Endothelial cell of umbilical vein (primary cell): ENCODE data around the gene MARK4. TPM values are rescaled to one million over a fixed set of nuclear protein-coding genes. Genes with fewer than 3 reads are reported as not detected.

ENCODE experiments used
- BruUV-seq: library from RNA; stranded (reverse); fragments of 400-500 nt; replicated peaks from 2 replicates; lab custom pipeline; 2021; lab: Mats Ljungman, UMichigan
- CTCF ChIA-PET: fragments of 300-600, 350-600 bp; sonication (Branson Sonifier 250); formaldehyde crosslinking; loops from one replicate; lab custom pipeline; 2021; ENCODE audit warnings: antibody characterized with exemption, inconsistent platforms; lab: Charles Lee
- POLR2A ChIA-PET: fragments of 300-600, 350-600 bp; sonication (Branson Sonifier 250); formaldehyde crosslinking; loops from one replicate; lab custom pipeline; 2021; ENCODE audit warnings: antibody characterized with exemption, inconsistent platforms; lab: Charles Lee
- DNase-seq: peaks from one replicate; pipeline ENCODE4 v3.0.0-alpha.2; 2011; ENCODE audit warnings: low read depth, low spot score
- FAIRE-seq: peaks from 2 replicates; lab custom pipeline; 2011; peaks lifted over from hg19 to GRCh38; lab: Jason Lieb, UNC
- H2AFZ ChIP-seq: 2 replicates; pipeline ENCODE4 v1.6.0; 2012; ENCODE audit warnings: low read depth, low read length, control low read depth, inconsistent platforms
- H3K27ac ChIP-seq: 2 replicates; pipeline ENCODE4 v1.5.1; 2011; ENCODE audit warnings: low read depth, mild to moderate bottlenecking, control low read depth, low read length, moderate library complexity; ENCODE audit not compliant: insufficient read depth
- H3K27me3 ChIP-seq, 2 experiments: 2 replicates each; pipeline versions ENCODE4 v1.6.0 to v1.6.1; 2011; ENCODE audit warnings: low read length in 2 of 2, mixed read lengths in 1 of 2; ENCODE audit not compliant: control insufficient read depth in 2 of 2, insufficient read depth in 2 of 2
- H3K36me3 ChIP-seq, 2 experiments: 2 replicates in 1 of 2; 3 replicates in 1 of 2; pipeline ENCODE4 v1.5.1; 2011; ENCODE audit warnings: low read length in 2 of 2, mild to moderate bottlenecking in 1 of 2, moderate library complexity in 1 of 2; ENCODE audit not compliant: control insufficient read depth in 2 of 2, insufficient read depth in 2 of 2; ENCODE audit errors: extremely low read depth in 1 of 2
- H3K4me1 ChIP-seq: 3 replicates; pipeline ENCODE4 v1.5.1; 2011; ENCODE audit warnings: mild to moderate bottlenecking, low read length; ENCODE audit not compliant: control insufficient read depth, insufficient read depth; ENCODE audit errors: extremely low read depth
- H3K4me2 ChIP-seq: 2 replicates; pipeline ENCODE4 v1.6.1; 2011; ENCODE audit warnings: low read length, control low read depth, mixed read lengths; ENCODE audit not compliant: insufficient read depth
- H3K4me3 ChIP-seq, 3 experiments: fragments of 200-600 bp in 1 of 3; sonication (generic), shearing (Covaris generic) in 1 of 3; replicated peaks in 1 of 3; 2 replicates each; pipeline ENCODE4 v1.5.1; 2011 to 2016; ENCODE audit warnings: control low read depth in 3 of 3, low read length in 3 of 3, mild to moderate bottlenecking in 2 of 3, inconsistent platforms in 1 of 3, low read depth in 1 of 3, moderate library complexity in 1 of 3; ENCODE audit not compliant: insufficient read depth in 1 of 3
- H3K79me2 ChIP-seq: 2 replicates; pipeline ENCODE4 v1.6.0; 2012; ENCODE audit warnings: low read length, inconsistent platforms; ENCODE audit not compliant: control insufficient read depth, insufficient read depth
- H3K9ac ChIP-seq: replicated peaks from 2 replicates; pipeline ENCODE3; 2011; ENCODE audit warnings: low read length, control low read depth; ENCODE audit not compliant: insufficient read depth; ENCODE audit errors: extremely low read depth
- H3K9me1 ChIP-seq: replicated peaks from 3 replicates; pipeline ENCODE4 v1.6.0; 2011; ENCODE audit warnings: mild to moderate bottlenecking, low read length; ENCODE audit not compliant: control insufficient read depth, insufficient read depth; ENCODE audit errors: extremely low read depth
- H3K9me3 ChIP-seq: replicated peaks from 2 replicates; pipeline ENCODE4 v1.5.1; 2012; ENCODE audit warnings: low read length, inconsistent platforms; ENCODE audit not compliant: control insufficient read depth, insufficient read depth
- H4K20me1 ChIP-seq: replicated peaks from 2 replicates; pipeline ENCODE3; 2011; ENCODE audit warnings: mild to moderate bottlenecking, low read length; ENCODE audit not compliant: control insufficient read depth, insufficient read depth; ENCODE audit errors: extremely low read depth
- EZH2 ChIP-seq: IDR thresholded peaks from 2 replicates; pipeline ENCODE4 v1.6.1; 2012; ENCODE audit warnings: borderline replicate concordance, low read depth, mild to moderate bottlenecking, moderate library complexity, low read length, inconsistent platforms; ENCODE audit not compliant: severe bottlenecking
- FOS ChIP-seq: IDR thresholded peaks from 2 replicates; pipeline ENCODE4 v1.6.1; 2011; ENCODE audit warnings: mild to moderate bottlenecking, low read length, moderate library complexity, borderline replicate concordance; ENCODE audit not compliant: insufficient read depth
- GATA2 ChIP-seq: IDR thresholded peaks from 2 replicates; pipeline ENCODE4 v1.7.0; 2011; ENCODE audit warnings: low read depth, mild to moderate bottlenecking, moderate library complexity, mixed read lengths, low read length; ENCODE audit not compliant: insufficient read length, insufficient read depth
- JUN ChIP-seq: IDR thresholded peaks from 2 replicates; pipeline ENCODE4 v1.6.1; 2011; ENCODE audit warnings: borderline replicate concordance, low read depth; ENCODE audit not compliant: insufficient read length, insufficient read depth
- MYC ChIP-seq: IDR thresholded peaks from one replicate; pipeline ENCODE4 v1.6.1; 2011; ENCODE audit warnings: mild to moderate bottlenecking, low read depth, low read length
- POLR2A ChIP-seq: IDR thresholded peaks from 2 replicates; pipeline ENCODE4 v1.6.1; 2012; ENCODE audit warnings: low read depth, mild to moderate bottlenecking, control low read depth, low read length
- POLR2AphosphoS5 ChIP-seq: IDR thresholded peaks from 2 replicates; pipeline ENCODE4 v1.6.1; 2012; ENCODE audit warnings: low read depth, mild to moderate bottlenecking, control low read depth, low read length, moderate library complexity; ENCODE audit not compliant: insufficient read depth
- dilution Hi-C: fragments of 300-500 bp; cut with MboI; formaldehyde crosslinking; loops from one replicate; pipeline ENCODE4 v1.15.0; 2019; ENCODE audit warnings: low sequenced_read_pairs; ENCODE audit not compliant: extremely low pct_ligation_motif_present
- intact Hi-C: fragments of 100-400 bp; cut with micrococcal nuclease; formaldehyde crosslinking; loops from one replicate; pipeline ENCODE4 v1.10.0; 2022
- polyA plus RNA-seq, 4 experiments: library from polyadenylated mRNA; depleted of rRNA in 3 of 4; stranded (reverse) in 3 of 4; unstranded in 1 of 4; fragments of >200 nt; gene quantifications; 2 replicates each; pipeline versions ENCODE4 v1.2.1 to v1.2.3, GENCODE V29; 2011 to 2012; ENCODE audit warnings: missing spikeins in 1 of 4
- total RNA-seq: library from RNA; stranded (reverse); gene quantifications from 2 replicates; pipeline ENCODE4 v1.2.3, GENCODE V29; 2021
- TF ChIP-seq, protein P1 (sequence below), 2 donors: IDR thresholded peaks; 1 replicate in 1 of 2; 2 replicates in 1 of 2; pipeline ENCODE4 v1.5.1; 2011; ENCODE audit warnings: low read length in 2 of 2, mild to moderate bottlenecking in 2 of 2, moderate library complexity in 2 of 2, control low read depth in 1 of 2, inconsistent platforms in 1 of 2, low read depth in 1 of 2; ENCODE audit not compliant: insufficient read depth in 1 of 2; ENCODE audit errors: extremely low read depth in 1 of 2
- TF ChIP-seq, protein P2 (sequence below): IDR thresholded peaks from 2 replicates; pipeline ENCODE4 v1.6.1; 2011; ENCODE audit not compliant: insufficient read depth, insufficient read length

Gene MARK4
- total and polyA plus RNA-seq, 2 donors (not counting 3 experiments of a cell fraction or from before 2014, with no cell fraction given), result 13.9 to 51.6 TPM

DNA sequence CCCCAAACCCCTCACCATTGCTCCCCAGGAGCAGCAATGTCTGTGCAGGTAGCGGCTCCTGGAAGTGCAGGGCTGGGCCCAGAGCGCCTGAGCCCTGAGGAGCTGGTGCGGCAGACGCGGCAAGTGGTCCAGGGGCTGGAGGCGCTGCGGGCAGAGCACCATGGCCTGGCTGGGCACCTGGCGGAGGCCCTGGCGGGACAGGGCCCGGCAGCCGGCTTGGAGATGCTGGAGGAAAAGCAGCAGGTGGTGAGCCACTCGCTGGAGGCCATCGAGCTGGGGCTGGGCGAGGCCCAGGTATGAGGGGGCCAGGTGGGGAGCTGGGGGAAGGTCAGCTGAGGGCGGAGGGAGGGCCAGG lies 94.4 kb downstream of the MARK4 start:
- Histone ChIP-seq H3K4me2 (no peak overlapping the region), H2AFZ (no peak overlapping the region), H4K20me1 (no peaks in the 10 kb centered on the region), H3K9me3 (no peaks in the 10 kb centered on the region), H3K4me1 (peaks cover under 1% of the 10 kb centered on the region), H3K9ac (no peak overlapping the region), H3K27me3 (peaks cover 1 to 3% of the 10 kb centered on the region in 2 experiments), H3K9me1 (no peaks in the 10 kb centered on the region), H3K27ac (no peak overlapping the region), H3K79me2 (no peaks in the 10 kb centered on the region), H3K36me3 (no peaks in the 10 kb centered on the region), H3K4me3 (no peak overlapping the region)
- TF ChIP-seq POLR2AphosphoS5 (no peak), EZH2 (no peak), FOS (no peak), JUN (no peak), POLR2A (no peak), GATA2 (no peak), MYC (no peak)
- TF ChIP-seq, protein P1, sequence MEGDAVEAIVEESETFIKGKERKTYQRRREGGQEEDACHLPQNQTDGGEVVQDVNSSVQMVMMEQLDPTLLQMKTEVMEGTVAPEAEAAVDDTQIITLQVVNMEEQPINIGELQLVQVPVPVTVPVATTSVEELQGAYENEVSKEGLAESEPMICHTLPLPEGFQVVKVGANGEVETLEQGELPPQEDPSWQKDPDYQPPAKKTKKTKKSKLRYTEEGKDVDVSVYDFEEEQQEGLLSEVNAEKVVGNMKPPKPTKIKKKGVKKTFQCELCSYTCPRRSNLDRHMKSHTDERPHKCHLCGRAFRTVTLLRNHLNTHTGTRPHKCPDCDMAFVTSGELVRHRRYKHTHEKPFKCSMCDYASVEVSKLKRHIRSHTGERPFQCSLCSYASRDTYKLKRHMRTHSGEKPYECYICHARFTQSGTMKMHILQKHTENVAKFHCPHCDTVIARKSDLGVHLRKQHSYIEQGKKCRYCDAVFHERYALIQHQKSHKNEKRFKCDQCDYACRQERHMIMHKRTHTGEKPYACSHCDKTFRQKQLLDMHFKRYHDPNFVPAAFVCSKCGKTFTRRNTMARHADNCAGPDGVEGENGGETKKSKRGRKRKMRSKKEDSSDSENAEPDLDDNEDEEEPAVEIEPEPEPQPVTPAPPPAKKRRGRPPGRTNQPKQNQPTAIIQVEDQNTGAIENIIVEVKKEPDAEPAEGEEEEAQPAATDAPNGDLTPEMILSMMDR (IDR thresholded peaks at IDR 0.05; ENCODE audit: extremely low read depth in 1 of 2, insufficient read depth in 1 of 2, low read depth in 1 of 2, low read length in 2 of 2), result no peak
- TF ChIP-seq, protein P2, sequence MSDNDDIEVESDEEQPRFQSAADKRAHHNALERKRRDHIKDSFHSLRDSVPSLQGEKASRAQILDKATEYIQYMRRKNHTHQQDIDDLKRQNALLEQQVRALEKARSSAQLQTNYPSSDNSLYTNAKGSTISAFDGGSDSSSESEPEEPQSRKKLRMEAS, result no peak
- ChIA-PET CTCF (interaction anchor here (0.8 to 1.4 kb wide), 3 partner anchors 57 to 286 kb away, joined by 3 to 5 read pairs (median 4); no protein-coding TSS in a partner anchor), POLR2A (no interaction called here)
- no peak for DNase-seq
- no peak for FAIRE-seq
- dilution Hi-C loops (no loop called here), intact Hi-C loops (no loop called here)
- no TSS peak for BruUV-seq
